GM12874 (cell line): ENCODE data around the gene SGO1.

Experiments
- TF ChIP-seq, protein P1 (sequence below): IDR thresholded peaks from 2 replicates; pipeline ENCODE4 v1.5.1; 2011; ENCODE audit warnings: low read depth, mild to moderate bottlenecking, control low read depth, low read length, moderate library complexity; ENCODE audit not compliant: insufficient read depth

Gene SGO1

DNA sequence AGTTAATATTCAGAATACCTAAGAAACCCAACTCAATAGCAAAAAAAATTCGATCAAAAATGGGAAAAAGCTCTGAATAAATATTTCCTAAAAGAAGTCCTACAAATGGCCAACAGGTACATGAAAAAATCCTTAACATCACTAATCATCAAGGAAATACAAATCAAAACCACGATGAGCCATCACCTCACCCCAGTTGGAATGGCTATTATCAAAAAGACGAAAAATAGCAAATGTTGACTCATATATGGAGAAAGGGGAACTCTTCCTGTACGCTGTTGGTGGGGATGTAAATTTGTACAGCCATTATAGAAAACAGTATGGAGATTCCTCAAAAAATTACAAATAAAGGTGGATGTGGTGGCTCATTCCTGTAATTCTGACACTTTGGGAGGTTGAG lies 29.6 kb upstream of the SGO1 start:
- TF ChIP-seq, protein P1, sequence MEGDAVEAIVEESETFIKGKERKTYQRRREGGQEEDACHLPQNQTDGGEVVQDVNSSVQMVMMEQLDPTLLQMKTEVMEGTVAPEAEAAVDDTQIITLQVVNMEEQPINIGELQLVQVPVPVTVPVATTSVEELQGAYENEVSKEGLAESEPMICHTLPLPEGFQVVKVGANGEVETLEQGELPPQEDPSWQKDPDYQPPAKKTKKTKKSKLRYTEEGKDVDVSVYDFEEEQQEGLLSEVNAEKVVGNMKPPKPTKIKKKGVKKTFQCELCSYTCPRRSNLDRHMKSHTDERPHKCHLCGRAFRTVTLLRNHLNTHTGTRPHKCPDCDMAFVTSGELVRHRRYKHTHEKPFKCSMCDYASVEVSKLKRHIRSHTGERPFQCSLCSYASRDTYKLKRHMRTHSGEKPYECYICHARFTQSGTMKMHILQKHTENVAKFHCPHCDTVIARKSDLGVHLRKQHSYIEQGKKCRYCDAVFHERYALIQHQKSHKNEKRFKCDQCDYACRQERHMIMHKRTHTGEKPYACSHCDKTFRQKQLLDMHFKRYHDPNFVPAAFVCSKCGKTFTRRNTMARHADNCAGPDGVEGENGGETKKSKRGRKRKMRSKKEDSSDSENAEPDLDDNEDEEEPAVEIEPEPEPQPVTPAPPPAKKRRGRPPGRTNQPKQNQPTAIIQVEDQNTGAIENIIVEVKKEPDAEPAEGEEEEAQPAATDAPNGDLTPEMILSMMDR: no peak

DNA sequence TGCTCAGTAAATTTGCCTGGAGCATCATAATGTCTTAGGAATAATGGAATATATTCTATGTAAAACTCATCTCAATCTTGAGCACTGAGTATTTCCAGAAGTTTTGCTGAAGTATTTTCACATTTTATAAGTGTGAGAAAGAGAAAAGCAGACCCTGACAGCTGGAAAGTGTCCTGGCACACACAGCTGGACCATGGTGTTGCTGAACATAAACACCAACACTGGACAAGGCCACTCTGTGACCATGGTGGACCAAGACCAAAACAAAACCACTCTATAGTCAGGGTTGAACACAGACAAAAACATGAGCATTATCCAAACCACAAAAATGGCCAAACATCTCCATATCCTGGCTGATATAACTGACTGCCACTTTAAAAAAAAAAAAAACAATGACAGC lies 15.1 kb upstream of the SGO1 start:
- TF ChIP-seq, protein P1: no peak

DNA sequence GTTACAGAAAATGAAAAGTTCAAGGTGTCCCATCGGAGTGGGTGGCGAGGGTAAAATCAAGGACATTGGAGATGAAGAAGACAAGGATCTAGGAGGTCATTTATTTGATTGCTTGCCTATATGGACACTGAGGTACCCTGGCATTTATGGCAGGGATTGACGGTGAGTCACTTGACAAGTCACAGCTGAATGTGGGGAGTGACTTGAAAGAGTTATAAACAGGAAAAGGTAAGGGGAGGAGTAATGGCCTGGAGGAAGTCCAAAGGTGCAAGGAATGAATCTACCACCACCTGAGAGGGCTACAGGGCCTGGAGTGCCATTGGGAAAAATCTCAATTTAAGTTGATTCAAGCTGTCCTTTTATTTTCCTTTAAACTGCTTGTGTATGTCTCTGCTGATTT lies 11.8 kb upstream of the SGO1 start:
- TF ChIP-seq, protein P1: no peak

DNA sequence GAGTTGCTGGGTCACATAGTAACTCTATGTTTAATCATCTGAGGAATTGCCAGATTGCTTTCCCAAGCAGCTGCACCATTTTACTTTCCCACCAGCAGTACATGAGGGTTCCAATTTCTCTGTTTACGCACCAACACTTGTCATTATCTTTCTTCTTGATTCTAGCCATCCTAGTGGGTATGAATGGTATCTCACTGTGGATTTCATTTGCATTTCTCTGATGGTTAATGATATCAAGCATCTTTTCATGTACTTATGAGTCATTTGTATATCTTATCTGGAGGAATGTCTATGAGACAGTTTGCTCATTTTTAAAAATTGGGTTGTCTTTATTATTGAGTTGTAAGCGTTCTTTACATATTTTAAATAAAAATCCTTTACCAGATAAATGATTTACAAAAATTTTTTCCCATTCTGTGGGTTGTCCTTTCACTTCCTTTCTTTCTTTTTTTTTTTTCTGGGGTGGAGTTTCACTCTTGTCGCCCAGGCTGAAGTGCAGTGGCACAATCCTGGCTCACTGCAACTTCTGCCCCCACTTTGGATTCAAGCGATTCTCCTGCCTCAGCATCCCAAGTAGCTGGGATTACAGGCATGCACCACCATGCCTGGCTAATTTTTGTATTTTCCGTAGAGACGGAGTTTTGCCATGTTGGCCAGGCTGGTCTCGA lies 8.9 kb upstream of the SGO1 start:
- TF ChIP-seq, protein P1: no peak

DNA sequence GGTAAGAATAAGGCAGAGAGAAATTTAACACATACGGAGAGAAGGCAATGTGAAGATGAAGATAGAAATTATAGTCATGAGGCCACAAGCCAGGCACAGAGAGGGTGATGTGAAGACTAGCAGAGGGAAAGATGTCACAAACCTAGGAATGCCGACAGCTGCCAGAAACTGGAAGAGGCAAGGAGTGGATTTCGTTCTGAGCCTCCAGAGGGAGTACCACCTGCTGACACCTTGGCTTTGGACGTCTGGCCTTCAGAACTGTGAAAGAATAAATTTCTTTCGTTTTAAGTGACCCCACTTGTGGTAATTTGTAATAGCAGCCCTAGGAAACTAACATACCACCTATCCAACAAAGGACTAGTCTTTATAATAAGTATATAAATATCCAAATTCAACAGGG lies 5.0 kb upstream of the SGO1 start:
- TF ChIP-seq, protein P1: no peak

DNA sequence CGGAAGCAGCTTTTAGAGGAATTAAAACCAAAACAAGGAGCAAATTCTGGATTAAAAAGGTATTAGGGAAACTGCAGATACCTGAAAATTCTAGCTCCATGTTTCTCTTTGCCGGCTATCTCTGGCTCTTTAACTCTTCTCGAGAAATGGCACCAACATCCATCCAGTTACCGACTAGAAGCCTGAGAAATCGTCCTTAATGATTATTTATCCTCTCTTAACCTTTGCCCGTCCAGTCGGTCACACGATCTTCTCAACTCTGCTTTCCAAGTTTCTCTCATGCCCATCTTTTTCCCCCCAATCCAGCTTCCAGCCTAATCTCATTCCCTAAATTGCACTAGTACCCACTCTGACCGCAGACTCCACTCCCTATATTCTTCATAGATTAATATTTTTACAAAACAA lies 596 bp upstream of the SGO1 start:
- TF ChIP-seq, protein P1: no peak

DNA sequence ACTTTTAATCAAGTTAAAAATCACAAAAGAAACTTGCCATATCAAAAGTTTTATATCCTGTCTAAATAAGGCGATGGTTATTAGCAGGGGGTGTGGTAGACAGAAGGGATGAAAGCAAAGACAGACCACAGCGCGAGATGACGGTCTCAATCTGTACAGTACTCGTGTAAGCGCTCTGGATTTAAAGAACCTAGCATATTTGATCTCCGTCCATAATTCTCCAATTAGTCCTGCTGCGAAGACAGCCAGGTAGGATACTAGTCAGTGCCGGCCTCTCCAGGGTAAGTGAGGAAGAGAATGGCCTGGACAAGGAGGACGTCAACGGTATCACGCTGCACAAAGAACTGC lies 701 bp downstream of the SGO1 start:
- TF ChIP-seq, protein P1: no peak
